Gastrocnemius medialis (tissue), 4 donors: ENCODE results near the gene C6orf62.

Experiments used
- CTCF ChIP-seq, 5 experiments: fragments of 450-650 bp in 3 of 5; fragments of 200-600 bp in 2 of 5; sonication (generic) in 2 of 5; IDR thresholded peaks in 4 of 5; conservative IDR thresholded peaks in 1 of 5; 1 replicate in 4 of 5; 2 replicates in 1 of 5; pipeline ENCODE4 v1.5.1; 2016 to 2019; ENCODE audit warnings: antibody characterized with exemption in 5 of 5, mild to moderate bottlenecking in 3 of 5, moderate library complexity in 3 of 5
- POLR2A ChIP-seq, 2 donors: fragments of 450-650 bp; IDR thresholded peaks; one replicate each; pipeline ENCODE4 v1.6.1; 2017; ENCODE audit warnings: antibody characterized with exemption in 2 of 2, mild to moderate bottlenecking in 2 of 2, moderate library complexity in 2 of 2

- TF ChIP-seq POLR2A (IDR thresholded peaks at IDR 0.05), result no peak
- no peak for TF ChIP-seq CTCF (IDR thresholded peaks at IDR 0.05 in 4 of 5, conservative IDR thresholded peaks at IDR 0.05 in 1 of 5)
Measured at GRCh38 chr6:24660105-24660504, 58.8 kb downstream of the C6orf62 start.
